Common myeloid progenitor, CD34-positive (primary cell): ENCODE results near the gene OLAH.
"Not testable (repeated sequence)": the region's sequence is repeated elsewhere in the genome, so short reads cannot be mapped to it uniquely, and the experiment has no call there.

Experiments
- CTCF ChIA-PET: fragments of 350-600 bp; sonication (Branson Sonifier 250); formaldehyde crosslinking; loops from one replicate; lab custom pipeline; 2021; ENCODE audit warnings: antibody characterized with exemption; lab: Charles Lee
- POLR2A ChIA-PET: fragments of 350-600 bp; sonication (Branson Sonifier 250); formaldehyde crosslinking; loops from one replicate; lab custom pipeline; 2021; ENCODE audit warnings: antibody characterized with exemption; lab: Charles Lee
- DNase-seq, 3 donors: peaks; one replicate each; pipeline versions ENCODE4 v3.0.0 to v3.0.0-alpha.2; 2013
- H3K27ac ChIP-seq, 2 experiments: 1 replicate in 1 of 2; 2 replicates in 1 of 2; pipeline ENCODE4 v1.7.0; 2013; ENCODE audit warnings: inconsistent platforms in 2 of 2, low read length in 2 of 2, mild to moderate bottlenecking in 2 of 2, low read depth in 1 of 2, moderate library complexity in 1 of 2; ENCODE audit not compliant: severe bottlenecking in 2 of 2, insufficient read depth in 1 of 2, poor library complexity in 1 of 2
- H3K27me3 ChIP-seq, 5 experiments: replicated peaks in 2 of 5; 1 replicate in 3 of 5; 2 replicates in 2 of 5; pipeline versions ENCODE4 v1.6.1 to v1.7.0; 2013; ENCODE audit warnings: low read length in 4 of 5, mild to moderate bottlenecking in 2 of 5, moderate library complexity in 2 of 5, inconsistent platforms in 1 of 5; ENCODE audit not compliant: insufficient read depth in 5 of 5, control insufficient read depth in 4 of 5
- H3K36me3 ChIP-seq, 4 experiments: 1 replicate in 2 of 4; 2 replicates in 2 of 4; pipeline versions ENCODE4 v1.6.1 to v1.7.0; 2013; ENCODE audit warnings: low read length in 3 of 4, control low read depth in 1 of 4, mild to moderate bottlenecking in 1 of 4; ENCODE audit not compliant: control insufficient read depth in 4 of 4, insufficient read depth in 4 of 4
- H3K4me1 ChIP-seq, 4 experiments: 1 replicate in 3 of 4; 2 replicates in 1 of 4; pipeline versions ENCODE4 v1.6.1 to v1.7.1; 2013; ENCODE audit warnings: low read length in 3 of 4, mild to moderate bottlenecking in 3 of 4, control low read depth in 1 of 4, inconsistent platforms in 1 of 4, moderate library complexity in 1 of 4; ENCODE audit not compliant: control insufficient read depth in 4 of 4, insufficient read depth in 4 of 4; ENCODE audit errors: control extremely low read depth in 1 of 4
- H3K4me3 ChIP-seq, 7 experiments: 1 replicate in 4 of 7; 2 replicates in 3 of 7; pipeline versions ENCODE4 v1.5.1 to v1.7.0; 2013; ENCODE audit warnings: mild to moderate bottlenecking in 7 of 7, low read length in 6 of 7, moderate library complexity in 6 of 7, inconsistent platforms in 2 of 7, low read depth in 2 of 7, control low read depth in 1 of 7; ENCODE audit not compliant: insufficient read depth in 4 of 7, control insufficient read depth in 1 of 7; ENCODE audit errors: extremely low read depth in 1 of 7
- H3K9me3 ChIP-seq, 5 experiments: 1 replicate in 4 of 5; 2 replicates in 1 of 5; pipeline versions ENCODE4 v1.6.1 to v1.7.1; 2013; ENCODE audit warnings: low read length in 4 of 5, mild to moderate bottlenecking in 2 of 5, inconsistent platforms in 1 of 5, low read depth in 1 of 5, moderate library complexity in 1 of 5; ENCODE audit not compliant: control insufficient read depth in 4 of 5, insufficient read depth in 2 of 5; ENCODE audit errors: control extremely low read depth in 1 of 5
- WGBS: methylation state at CpG from one replicate; pipeline ENCODE4 v1.1.5; 2013; ENCODE audit not compliant: insufficient coverage; 5-methylcytosine and 5-hydroxymethylcytosine counted together

OLAH gene

GRCh38 chr10:15025040-15025439 is 18.7 kb upstream of the OLAH start:
- H3K36me3 ChIP-seq, H3K4me3 ChIP-seq, H3K9me3 ChIP-seq, H3K27me3 ChIP-seq, POLR2A ChIA-PET, H3K27ac ChIP-seq: not testable (repeated sequence)
- CTCF ChIA-PET: interaction anchor here (0.6 kb wide), 1 partner anchor 819 kb away, joined by 4 read pairs; no protein-coding TSS in a partner anchor
- peaks cover 0 to 15% (median 7%) of the 10 kb centered on the region in 4 experiments for H3K4me1 ChIP-seq
- peak; percentile 42 to 81 (median 71) for DNase-seq
- WGBS: no CpG with 5 or more reads among the region's 6 CpGs

GRCh38 chr10:15027741-15028140 is 16.0 kb upstream of the OLAH start:
- DNase-seq: peak in 1 of 3 donors; percentile 16
- no peaks in the 10 kb centered on the region for H3K36me3 ChIP-seq
- ChIA-PET POLR2A (no interaction called here), CTCF (no interaction called here)
- peaks cover 0 to 15% (median 7%) of the 10 kb centered on the region in 4 experiments for H3K4me1 ChIP-seq
- WGBS: 94% methylated on average over 2 of the region's 3 CpGs
- H3K27me3 ChIP-seq: no peaks in the 10 kb centered on the region
- no peaks in the 10 kb centered on the region for H3K9me3 ChIP-seq
- H3K27ac ChIP-seq: no peak overlapping the region
- H3K4me3 ChIP-seq: no peak overlapping the region

GRCh38 chr10:15035385-15036301 is 8.1 kb upstream of the OLAH start:
- H3K9me3 ChIP-seq: no peaks in the 10 kb centered on the region
- no peaks in the 10 kb centered on the region for H3K36me3 ChIP-seq
- peak overlapping the region in 1 of 7 experiments; percentile 60 for H3K4me3 ChIP-seq
- DNase-seq: peak; percentile 25 to 70 (median 53)
- ChIA-PET CTCF (no interaction called here), POLR2A (interaction anchor here (0.7 kb wide), 1 partner anchor 60 kb away, joined by 3 read pairs; no protein-coding TSS in a partner anchor)
- no peak overlapping the region for H3K27ac ChIP-seq
- H3K4me1 ChIP-seq: peaks cover 0 to 7% (median 4%) of the 10 kb centered on the region in 4 experiments
- 43% methylated on average over 12 of the region's 18 CpGs for WGBS
- H3K27me3 ChIP-seq: no peaks in the 10 kb centered on the region

GRCh38 chr10:15037691-15038090 is 6.1 kb upstream of the OLAH start:
- 56% methylated on average over 2 of the region's 4 CpGs for WGBS
- H3K27ac ChIP-seq: no peak overlapping the region
- POLR2A ChIA-PET: interaction anchor here (0.6 to 0.7 kb wide), 2 partner anchors 20 to 36 kb away, joined by 3 read pairs; no protein-coding TSS in a partner anchor
- no peak for DNase-seq
- no peaks in the 10 kb centered on the region for H3K36me3 ChIP-seq
- no peaks in the 10 kb centered on the region for H3K27me3 ChIP-seq
- peaks cover 0 to 7% (median 4%) of the 10 kb centered on the region in 4 experiments for H3K4me1 ChIP-seq
- H3K9me3 ChIP-seq: no peaks in the 10 kb centered on the region
- CTCF ChIA-PET: no interaction called here
- H3K4me3 ChIP-seq: no peak overlapping the region

GRCh38 chr10:15038416-15038815 is 5.3 kb upstream of the OLAH start:
- Histone ChIP-seq H3K4me1 (peaks cover 0 to 7% (median 4%) of the 10 kb centered on the region in 4 experiments), H3K4me3 (no peak overlapping the region), H3K27ac (no peak overlapping the region), H3K9me3 (no peaks in the 10 kb centered on the region), H3K36me3 (no peaks in the 10 kb centered on the region), H3K27me3 (no peaks in the 10 kb centered on the region)
- ChIA-PET CTCF (no interaction called here), POLR2A (no interaction called here)
- 97% methylated on average over 9 of the region's 10 CpGs for WGBS
- no peak for DNase-seq

GRCh38 chr10:15045380-15045779 is 1.6 kb downstream of the OLAH start:
- no peak for DNase-seq
- H3K4me3 ChIP-seq: no peak overlapping the region
- no peak overlapping the region for H3K27ac ChIP-seq
- 100% methylated on average over 1 of the region's 1 CpG for WGBS
- ChIA-PET CTCF (no interaction called here), POLR2A (no interaction called here)
- H3K27me3 ChIP-seq: no peaks in the 10 kb centered on the region
- H3K9me3 ChIP-seq: no peaks in the 10 kb centered on the region
- no peaks in the 10 kb centered on the region for H3K36me3 ChIP-seq
- H3K4me1 ChIP-seq: no peaks in the 10 kb centered on the region

- Histone ChIP-seq H3K4me1 (no peaks in the 10 kb centered on the region), H3K36me3 (no peaks in the 10 kb centered on the region), H3K9me3 (no peaks in the 10 kb centered on the region), H3K27ac (no peak overlapping the region), H3K4me3 (no peak overlapping the region), H3K27me3 (no peaks in the 10 kb centered on the region)
- WGBS: no CpG with 5 or more reads among the region's 5 CpGs
- ChIA-PET CTCF (no interaction called here), POLR2A (no interaction called here)
- DNase-seq: no peak
Observed at GRCh38 chr10:15046626-15047025, 2.9 kb downstream of the OLAH start.
